Stomach (tissue), 4 donors: ENCODE measurements around the gene RFTN1.

Experiments
- CTCF ChIP-seq, 7 experiments: fragments of 450-650 bp in 4 of 7; fragments of 200-600 bp in 3 of 7; sonication (generic) in 3 of 7; IDR thresholded peaks; one replicate each; pipeline ENCODE4 v1.5.1; 2016 to 2019; ENCODE audit warnings: antibody characterized with exemption in 7 of 7, control low read depth in 2 of 7, mild to moderate bottlenecking in 1 of 7
- EP300 ChIP-seq: sonication (generic); formaldehyde crosslinking; IDR thresholded peaks from one replicate; pipeline ENCODE4 v1.6.1; 2017; ENCODE audit warnings: antibody characterized with exemption
- POLR2A ChIP-seq, 4 donors: fragments of 450-650 bp; IDR thresholded peaks; one replicate each; pipeline ENCODE4 v1.6.1; 2016; ENCODE audit warnings: antibody characterized with exemption in 4 of 4, control low read depth in 2 of 4, mild to moderate bottlenecking in 1 of 4, moderate library complexity in 1 of 4
- POLR2AphosphoS5 ChIP-seq, 3 donors: sonication (generic); formaldehyde crosslinking; IDR thresholded peaks; one replicate each; pipeline ENCODE4 v1.6.1; 2016; ENCODE audit warnings: antibody characterized with exemption in 3 of 3

DNA sequence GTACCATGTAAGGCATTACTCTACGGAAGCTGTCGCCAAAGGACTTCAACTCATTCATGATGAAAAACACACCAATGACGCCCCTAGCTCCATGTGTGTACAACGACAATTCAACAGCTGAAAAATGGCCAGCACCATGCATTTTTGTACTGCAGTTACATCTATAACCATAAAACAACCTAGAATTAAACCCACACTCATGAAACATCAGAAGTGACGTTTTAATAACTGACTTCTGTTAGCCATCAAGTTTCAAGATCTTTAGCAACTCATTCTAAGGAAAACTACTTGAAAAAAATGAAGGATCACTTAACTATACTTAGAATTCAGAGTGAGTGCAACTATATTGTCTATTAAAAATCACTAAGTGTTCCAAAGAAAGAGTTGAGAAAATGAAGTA is 84.9 kb downstream of the RFTN1 start:
- TF ChIP-seq EP300 (no peak), POLR2A (IDR thresholded peaks at IDR 0.05) (no peak), CTCF (IDR thresholded peaks at IDR 0.05) (no peak), POLR2AphosphoS5 (IDR thresholded peaks at IDR 0.05) (no peak)
